AG08396 (cell line): ENCODE results near the gene RIMS4.
A peak's percentile ranks its signal among the peaks of the same experiment; 100 is the strongest.
"Not testable (repeated sequence)": the region's sequence is repeated elsewhere in the genome, so short reads cannot be mapped to it uniquely, and the experiment has no call there.

Experiments
- DNase-seq: peaks from one replicate; pipeline ENCODE4 v3.0.0; 2012; ENCODE audit warnings: low spot score, mixed read lengths

RIMS4 gene

GRCh38 chr20:44795836-44796235, 14.5 kb downstream of the RIMS4 start:
- no peak for DNase-seq

DNA sequence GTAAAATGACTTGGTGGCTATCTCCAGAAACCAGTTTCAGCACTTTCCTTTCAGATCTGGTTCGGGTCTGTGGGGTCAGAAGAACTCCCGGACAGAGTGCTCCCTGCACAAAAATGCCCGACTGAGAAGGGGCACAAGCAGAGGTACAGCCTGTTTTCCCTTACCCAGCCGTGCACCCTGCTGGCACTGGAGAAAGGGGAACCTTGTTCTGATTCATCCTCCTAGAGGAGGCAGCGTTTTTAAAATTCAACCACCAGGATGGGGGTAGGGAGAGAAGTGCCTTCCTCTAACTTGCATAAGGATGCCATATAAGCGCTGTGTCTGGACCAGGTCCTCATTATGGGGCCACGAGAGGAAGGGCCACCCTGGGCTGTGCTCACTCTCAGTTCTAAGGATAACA, 17.6 kb downstream of the RIMS4 start:
- DNase-seq = no peak

GRCh38 chr20:44790638-44791393, 19.5 kb downstream of the RIMS4 start:
- DNase-seq = no peak

DNA sequence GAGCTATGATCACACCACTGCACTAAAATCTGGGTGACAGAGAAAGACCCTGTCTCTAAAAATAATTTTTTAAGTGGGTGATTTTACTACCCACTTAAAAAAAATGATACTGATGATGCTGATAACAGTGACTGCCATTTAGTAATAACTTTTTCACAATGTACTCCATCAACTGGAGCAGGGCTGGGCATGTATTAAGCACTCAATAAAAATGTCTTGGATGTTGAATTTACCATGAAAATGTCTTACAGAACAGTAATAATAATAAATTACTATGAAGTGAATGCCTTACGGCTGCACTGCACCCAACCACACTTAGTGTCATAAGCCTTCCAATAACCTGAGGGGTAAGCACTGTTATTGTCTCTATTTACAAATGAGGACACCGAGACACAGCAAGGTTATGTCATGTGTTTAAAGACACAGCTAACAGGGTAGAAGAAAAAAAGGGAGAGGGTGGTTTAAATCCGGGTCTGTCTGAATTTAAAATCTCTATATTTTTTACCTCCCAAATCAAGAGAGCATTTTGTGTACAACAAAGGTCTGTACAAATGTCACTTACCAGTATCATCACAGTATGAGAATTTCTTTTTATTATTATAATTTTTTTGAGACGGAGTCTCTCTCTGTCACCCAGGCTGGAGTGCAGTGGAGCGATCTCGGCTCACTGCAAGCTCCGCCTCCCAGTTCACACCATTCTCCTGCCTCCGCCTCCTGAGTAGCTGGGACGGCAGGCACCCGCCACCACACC, 21.5 kb downstream of the RIMS4 start:
- no peak for DNase-seq

DNA sequence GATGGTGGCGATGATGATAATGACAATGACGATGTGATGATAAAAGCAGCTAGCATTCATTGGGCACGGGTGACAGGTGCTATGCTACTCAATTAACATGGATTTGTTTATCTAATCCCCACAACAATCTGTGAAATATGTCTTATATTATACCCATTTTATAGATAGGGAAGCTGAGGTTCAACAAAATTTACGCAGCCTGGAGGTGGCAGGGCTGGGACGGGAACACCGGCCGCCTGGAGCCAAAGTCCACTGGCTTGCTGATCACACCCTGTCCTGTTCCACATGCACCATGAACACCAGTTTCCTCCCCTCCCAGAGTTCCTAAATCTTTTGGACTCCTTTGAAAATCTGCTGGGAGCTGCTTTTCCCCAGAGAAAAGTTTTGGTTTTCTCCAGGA, 23.0 kb downstream of the RIMS4 start:
- DNase-seq = no peak

GRCh38 chr20:44785768-44786167, 24.6 kb downstream of the RIMS4 start:
- no peak for DNase-seq

- DNase-seq = no peak
Observed at GRCh38 chr20:44784688-44785087, 25.7 kb downstream of the RIMS4 start.

DNA sequence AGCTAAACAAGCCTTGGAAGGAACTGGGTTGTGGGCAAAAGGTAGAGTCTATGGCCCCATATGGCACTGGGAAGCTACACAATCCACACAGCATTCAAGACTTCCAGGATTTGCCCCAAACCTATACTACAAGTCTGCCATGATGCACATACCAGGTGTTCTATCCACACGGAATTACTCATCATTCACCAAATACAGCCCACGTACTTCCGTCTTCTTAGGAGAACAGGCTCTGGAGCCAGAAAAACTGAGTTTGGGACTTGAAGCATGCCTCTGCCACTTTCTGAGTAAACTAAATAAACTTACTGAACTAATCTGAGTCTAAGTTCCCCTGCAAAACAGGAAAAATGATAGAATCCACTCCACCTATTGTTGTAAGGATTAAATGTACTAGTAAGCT, 28.6 kb downstream of the RIMS4 start:
- DNase-seq = no peak

DNA sequence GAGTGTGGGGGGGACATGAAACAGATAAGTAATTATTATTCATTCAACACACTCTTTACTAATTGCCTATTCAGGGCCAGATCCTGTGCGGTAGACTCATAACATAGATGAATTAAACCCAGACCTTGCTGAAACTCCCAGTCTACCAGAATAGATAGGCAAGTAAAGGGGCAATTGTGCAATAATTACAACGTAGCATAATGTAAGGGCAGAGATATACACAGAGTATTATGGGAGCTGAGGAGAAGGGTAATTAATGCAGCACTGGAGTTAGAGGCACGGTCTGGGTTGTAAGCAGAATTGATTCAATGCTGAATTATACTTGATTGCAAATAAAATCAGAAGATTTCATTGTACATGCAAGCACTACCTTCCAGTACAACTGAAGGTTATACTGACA, 29.2 kb downstream of the RIMS4 start:
- DNase-seq = no peak

- DNase-seq = peak; percentile 63
Observed at GRCh38 chr20:44780226-44780625, 30.1 kb downstream of the RIMS4 start.

DNA sequence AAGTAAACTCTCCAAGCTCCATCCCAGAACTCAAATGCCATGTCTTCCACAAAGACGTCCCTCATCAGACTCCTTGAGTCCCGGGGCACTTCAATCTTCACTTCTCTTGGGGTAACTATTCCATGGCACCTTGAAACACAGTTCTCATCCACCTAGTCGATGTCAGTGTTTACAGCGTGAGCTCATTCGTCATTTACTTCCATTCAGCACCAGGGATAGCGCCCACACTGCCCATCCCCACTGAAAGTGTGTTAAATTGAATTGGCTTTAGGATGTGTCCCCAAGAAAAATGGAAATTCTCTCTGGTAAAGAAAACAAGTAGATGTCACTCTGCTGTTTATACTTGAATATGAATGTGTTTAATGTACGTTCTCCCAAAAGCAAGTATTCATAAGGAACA, 33.4 kb downstream of the RIMS4 start:
- no peak for DNase-seq

DNA sequence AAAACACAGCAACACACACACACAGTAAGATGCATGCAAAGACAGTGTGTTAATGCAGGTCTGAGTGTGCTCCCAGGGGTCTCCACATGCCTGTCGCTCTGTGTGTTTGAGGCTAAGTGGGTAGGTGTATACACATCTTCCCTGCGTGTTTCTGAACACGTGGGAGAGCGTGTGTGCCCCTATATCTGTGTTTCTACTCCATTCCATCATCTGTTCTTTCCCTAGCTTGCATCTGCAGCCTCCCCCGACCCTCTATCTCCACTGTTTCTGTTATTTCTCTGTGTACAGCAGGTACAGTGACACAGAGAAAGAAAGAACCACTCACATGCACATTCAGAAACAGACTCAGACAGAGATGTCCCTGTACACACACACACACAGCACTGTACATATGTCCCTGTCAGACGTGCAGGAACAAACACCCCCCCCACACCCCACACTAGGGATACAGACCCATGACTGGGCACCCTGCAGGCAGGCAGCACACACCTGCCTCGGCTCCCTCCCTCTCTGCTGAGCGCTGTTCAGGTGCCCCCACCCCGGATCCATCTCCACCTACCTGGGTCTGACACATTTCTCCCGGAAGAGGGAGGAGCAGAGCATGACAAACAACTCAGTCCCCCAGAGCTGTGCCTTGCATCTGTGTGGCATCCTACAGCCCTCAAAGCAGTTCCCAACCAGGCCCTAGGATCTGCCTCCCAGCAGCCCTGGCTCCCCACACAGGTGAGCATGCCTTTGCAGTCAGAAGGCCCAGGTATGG, 37.1 kb downstream of the RIMS4 start:
- DNase-seq = no peak

DNA sequence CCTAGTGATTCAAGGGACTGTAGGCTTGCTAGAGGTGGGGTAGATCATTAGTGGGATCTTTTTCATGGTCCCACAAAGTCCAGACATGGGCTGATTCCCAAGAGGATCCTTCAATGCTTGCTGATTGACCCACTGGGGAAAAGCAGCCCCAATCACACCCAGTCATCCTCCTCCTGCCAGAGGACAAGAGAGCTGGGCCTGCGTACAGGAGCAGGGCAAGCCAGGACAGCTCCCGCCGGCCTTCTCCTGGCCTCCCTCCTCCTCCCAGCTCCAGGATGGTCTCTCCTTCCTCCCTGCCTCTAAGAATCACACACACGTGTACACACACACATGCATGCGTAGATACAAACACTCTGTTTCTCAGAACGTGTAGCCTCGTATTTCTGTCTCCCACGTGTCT, 37.7 kb downstream of the RIMS4 start:
- DNase-seq = no peak

DNA sequence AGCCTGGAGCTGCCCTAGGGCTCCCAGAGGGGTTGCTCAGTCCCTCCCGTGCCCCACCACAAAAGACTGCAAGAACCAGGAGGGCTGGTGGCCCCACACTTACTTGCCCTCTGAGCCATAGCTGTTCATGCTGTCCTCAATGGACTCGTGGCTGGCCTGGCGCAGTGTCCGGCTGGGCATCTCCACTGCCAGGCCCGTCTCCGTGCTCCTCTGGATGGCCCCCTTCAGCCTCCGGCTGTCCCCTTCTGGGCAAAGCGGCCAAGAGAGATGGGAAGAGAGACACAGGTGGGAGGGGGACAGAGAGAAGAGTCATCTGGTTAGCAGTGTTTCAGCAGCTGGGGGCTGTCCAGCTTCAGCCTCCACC, 39.2 kb downstream of the RIMS4 start:
- no peak for DNase-seq

- no peak for DNase-seq
Observed at GRCh38 chr20:44770484-44771171, 39.7 kb downstream of the RIMS4 start.

DNA sequence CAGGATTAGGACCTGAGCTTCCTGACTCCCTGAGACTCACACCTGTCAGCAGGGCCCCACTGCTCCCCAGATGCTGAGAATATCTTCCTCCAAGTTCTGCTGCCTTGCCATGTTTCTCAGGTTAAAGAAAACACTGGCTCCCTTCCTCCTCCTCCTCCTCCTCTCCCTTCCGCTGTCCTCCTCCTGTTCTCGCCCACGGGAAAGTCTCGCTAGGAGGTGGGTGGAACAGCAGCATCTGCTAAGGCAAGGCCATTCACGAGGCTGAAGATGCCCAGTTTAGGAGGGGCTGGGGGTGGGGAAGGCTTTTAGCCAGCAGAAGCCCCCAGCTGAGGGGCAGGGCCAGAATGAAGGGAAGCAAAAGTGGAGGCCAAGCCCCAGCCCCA, 40.9 kb downstream of the RIMS4 start:
- no peak for DNase-seq

DNA sequence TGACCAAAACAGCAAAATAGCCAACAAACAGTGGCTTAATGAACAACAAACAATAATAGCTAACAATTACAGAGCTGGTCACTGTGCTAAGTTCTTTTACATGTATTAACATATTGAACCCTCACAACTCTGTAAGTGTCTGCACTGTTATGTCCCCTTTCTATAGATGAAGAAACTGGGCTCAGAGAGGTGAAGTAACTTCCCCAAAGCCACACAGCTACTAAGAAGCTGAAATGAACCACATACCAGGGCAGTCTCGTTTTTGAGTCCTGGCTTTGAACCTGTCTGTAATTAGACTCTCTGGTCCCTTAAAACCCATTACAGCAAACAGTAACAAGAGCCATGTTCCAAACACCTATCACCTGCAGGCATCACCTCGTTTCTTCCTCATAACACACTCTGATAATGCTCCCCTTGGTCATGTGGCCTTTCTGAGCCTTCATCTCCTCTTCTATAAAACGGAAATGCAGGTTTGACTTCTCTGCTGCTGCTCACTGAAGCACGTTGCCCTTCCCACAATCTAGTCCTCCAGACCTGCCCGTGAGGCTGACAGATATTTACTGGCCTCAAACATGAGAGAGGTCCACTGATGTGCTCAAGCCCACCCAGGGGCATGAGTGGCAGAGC, 41.4 kb downstream of the RIMS4 start:
- no peak for DNase-seq

DNA sequence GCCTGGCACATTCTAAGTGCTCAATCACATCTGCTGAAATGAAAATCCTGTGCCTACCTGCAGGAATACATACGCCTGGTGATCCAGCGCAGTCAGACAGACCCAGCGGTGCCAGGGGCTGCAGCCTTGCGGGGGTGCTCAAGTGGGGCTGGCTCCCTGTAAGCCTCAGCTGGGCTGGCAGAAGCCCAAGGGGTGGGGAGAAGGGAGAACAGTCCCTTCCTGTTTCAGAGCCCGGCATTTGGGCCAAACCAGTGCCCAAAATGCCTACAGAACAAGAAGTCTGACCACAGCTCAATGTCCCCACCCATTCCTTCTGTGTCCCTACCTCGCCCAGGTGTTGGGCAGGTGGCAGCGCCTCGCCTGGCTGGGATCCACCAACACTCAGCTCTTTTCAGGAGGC, 42.1 kb downstream of the RIMS4 start:
- no peak for DNase-seq

DNA sequence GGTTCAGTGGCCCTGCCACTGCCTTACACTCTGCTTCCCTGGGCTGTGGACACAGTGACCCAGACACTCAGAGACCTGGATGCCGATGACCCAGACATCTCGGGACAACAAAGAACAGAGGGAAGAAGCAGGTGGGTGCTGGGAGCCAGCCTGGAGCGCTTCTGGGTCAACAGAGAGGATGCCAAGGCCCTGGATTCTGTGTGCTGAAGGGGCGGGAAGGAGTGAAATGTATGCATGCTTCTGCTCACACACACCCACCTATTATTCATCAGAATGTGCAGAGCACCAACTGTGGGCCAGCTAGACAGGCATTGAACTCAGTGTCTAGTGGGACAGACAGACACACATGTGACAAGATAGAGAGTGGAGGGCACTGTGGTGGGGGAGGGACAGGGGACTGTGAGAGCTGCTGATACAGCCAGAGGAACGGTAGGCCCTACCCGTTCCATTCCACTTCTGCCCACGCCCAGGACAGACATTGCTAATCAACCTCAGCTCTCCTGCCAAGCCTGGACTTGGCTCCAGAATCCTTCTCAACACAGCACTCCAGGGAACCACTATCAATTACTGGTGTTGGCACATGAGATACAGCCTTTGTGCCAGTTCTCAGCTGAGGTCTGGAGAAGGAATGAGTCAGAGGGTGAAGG, 44.5 kb downstream of the RIMS4 start:
- no peak for DNase-seq

DNA sequence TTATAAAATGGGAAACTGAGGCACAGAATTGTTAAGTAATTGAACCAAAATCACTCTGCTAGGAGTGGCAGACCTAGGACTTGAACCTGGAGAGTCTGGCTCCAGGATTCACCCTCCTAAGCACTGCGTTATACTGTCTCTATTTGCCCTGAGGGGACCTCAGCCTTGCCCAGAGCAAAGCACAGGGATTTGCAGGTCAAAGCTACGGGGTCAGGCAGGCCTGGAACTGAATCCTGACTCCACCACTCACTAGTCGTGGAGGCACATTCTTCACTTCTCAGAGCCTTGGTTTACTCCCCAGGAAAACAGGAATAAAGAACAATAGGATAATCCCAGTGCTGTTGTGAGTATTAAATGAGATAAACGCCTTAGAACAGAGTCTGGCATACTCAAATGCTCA, 45.3 kb downstream of the RIMS4 start:
- DNase-seq = no peak

- not testable (repeated sequence) for DNase-seq
Observed at GRCh38 chr20:44763798-44764197, 46.5 kb downstream of the RIMS4 start.
